Endodermal cell (in vitro differentiated cells): ENCODE data around the gene LGALS16. TPM values are rescaled to one million over a fixed set of nuclear protein-coding genes. Genes with fewer than 3 reads are reported as not detected.
"Not testable (repeated sequence)": the region's sequence is repeated elsewhere in the genome, so short reads cannot be mapped to it uniquely, and the experiment has no call there.

ENCODE experiments used
- DNase-seq: peaks from one replicate; pipeline ENCODE4 v3.0.0-alpha.2; 2017
- H3K27ac ChIP-seq: 2 replicates; pipeline ENCODE4 v1.5.1; 2013; ENCODE audit warnings: mild to moderate bottlenecking, low read depth, low read length, moderate library complexity
- H3K27me3 ChIP-seq: 2 replicates; pipeline ENCODE4 v1.6.1; 2013; ENCODE audit warnings: mild to moderate bottlenecking, low read length, moderate library complexity; ENCODE audit not compliant: insufficient read depth, control insufficient read depth, poor library complexity, severe bottlenecking
- H3K36me3 ChIP-seq: 2 replicates; pipeline ENCODE4 v1.7.0; 2013; ENCODE audit warnings: mild to moderate bottlenecking, low read length, moderate library complexity; ENCODE audit not compliant: control insufficient read depth, insufficient read depth
- H3K4me1 ChIP-seq: one replicate; pipeline ENCODE4 v1.7.0; 2013; ENCODE audit warnings: low read length; ENCODE audit not compliant: control insufficient read depth, insufficient read depth
- H3K4me3 ChIP-seq: 2 replicates; pipeline ENCODE4 v1.5.1; 2013; ENCODE audit warnings: mild to moderate bottlenecking, low read length, moderate library complexity
- H3K9ac ChIP-seq: 2 replicates; pipeline ENCODE4 v1.6.1; 2013; ENCODE audit warnings: mild to moderate bottlenecking, low read length, moderate library complexity; ENCODE audit not compliant: poor library complexity, severe bottlenecking; ENCODE audit errors: extremely low read depth
- H3K9me3 ChIP-seq: 2 replicates; pipeline ENCODE4 v1.6.1; 2013; ENCODE audit warnings: mild to moderate bottlenecking, low read length, moderate library complexity; ENCODE audit not compliant: control insufficient read depth
- H3K27ac Mint-ChIP-seq: 2 replicates; pipeline ENCODE4 v1.8.0; 2020; ENCODE audit warnings: mixed read lengths
- H3K27me3 Mint-ChIP-seq: 2 replicates; pipeline ENCODE4 v1.8.0; 2021; ENCODE audit warnings: mild to moderate bottlenecking, mixed read lengths; ENCODE audit not compliant: insufficient read depth
- H3K36me3 Mint-ChIP-seq: 2 replicates; pipeline ENCODE4 v1.8.0; 2020; ENCODE audit warnings: low read depth, mixed read lengths
- H3K4me1 Mint-ChIP-seq: 2 replicates; pipeline ENCODE4 v1.8.0; 2020; ENCODE audit warnings: mixed read lengths
- H3K4me3 Mint-ChIP-seq: 2 replicates; pipeline ENCODE4 v1.8.0; 2020; ENCODE audit warnings: mild to moderate bottlenecking, moderate library complexity, mixed read lengths
- H3K9me3 Mint-ChIP-seq: 2 replicates; pipeline ENCODE4 v1.8.0; 2020; ENCODE audit warnings: mild to moderate bottlenecking, mixed read lengths
- CTCF ChIP-seq: fragments of 200-600 bp; sonication (generic); conservative IDR thresholded peaks from 2 replicates; pipeline ENCODE4 v1.5.0; 2021; ENCODE audit warnings: antibody characterized with exemption, mild to moderate bottlenecking
- WGBS, 2 experiments: methylation state at CpG; one replicate each; pipeline versions ENCODE4 v1.1.5 to v1.1.7; 2013; ENCODE audit warnings: missing lambda C conversion rate in 2 of 2, mixed read lengths in 1 of 2; ENCODE audit not compliant: insufficient coverage in 1 of 2, insufficient read length in 1 of 2; 5-methylcytosine and 5-hydroxymethylcytosine counted together
- total RNA-seq, 2 donors: library from RNA; stranded (reverse); fragmentation: NEBNext Ultra II Directional in 1 of 2; extraction: Animal tissue kit (Norgen Biotek cat#: 25700) in 1 of 2; gene quantifications; 2 replicates in 1 of 2; 3 replicates in 1 of 2; pipeline ENCODE4 v1.2.1, GENCODE V29; 2021

LGALS16 gene
- total RNA-seq, 2 donors from 2014 or later, result not detected

GRCh38 chr19:39684267-39684666 lies 28.6 kb downstream of the LGALS16 start:
- no peaks in the 10 kb centered on the region for H3K36me3 Mint-ChIP-seq
- H3K27ac ChIP-seq, result no peak overlapping the region
- no peak overlapping the region for H3K4me3 ChIP-seq
- no peak for TF ChIP-seq CTCF
- H3K36me3 ChIP-seq, result no peaks in the 10 kb centered on the region
- no peak overlapping the region for H3K9ac ChIP-seq
- no peaks in the 10 kb centered on the region for H3K4me1 Mint-ChIP-seq
- no peak overlapping the region for H3K27ac Mint-ChIP-seq
- H3K9me3 ChIP-seq, result no peaks in the 10 kb centered on the region
- no peaks in the 10 kb centered on the region for H3K27me3 ChIP-seq
- H3K27me3 Mint-ChIP-seq, result no peaks in the 10 kb centered on the region
- 79 to 82% methylated on average over 5 of the region's 5 CpGs for WGBS, 2 experiments
- no peak for DNase-seq
- H3K4me1 ChIP-seq, result no peaks in the 10 kb centered on the region
- H3K9me3 Mint-ChIP-seq, result no peaks in the 10 kb centered on the region
- no peak overlapping the region for H3K4me3 Mint-ChIP-seq

DNA sequence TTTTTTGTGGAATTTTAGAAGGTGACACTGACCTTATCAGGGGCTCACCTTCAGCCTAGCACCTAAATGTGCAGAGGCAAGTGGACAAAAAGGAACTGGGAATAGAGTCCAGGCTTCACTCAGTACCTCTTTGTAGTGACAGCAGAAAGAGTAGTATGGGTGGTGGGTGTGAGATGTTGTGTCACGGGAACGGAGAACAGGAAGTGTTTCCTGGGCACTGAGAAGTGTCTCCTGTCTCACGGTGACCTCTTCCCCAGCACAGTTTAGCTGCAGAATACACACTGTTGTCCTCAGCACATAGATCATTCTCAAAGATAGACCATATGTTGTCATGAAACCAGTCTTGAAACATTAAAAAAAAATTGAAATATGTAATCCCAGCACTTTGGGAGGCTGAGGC lies 31.0 kb downstream of the LGALS16 start:
- Mint-ChIP-seq H3K9me3 (no peaks in the 10 kb centered on the region), H3K27me3 (peaks cover 2% of the 10 kb centered on the region), H3K36me3 (no peaks in the 10 kb centered on the region), H3K4me1 (peaks cover 3% of the 10 kb centered on the region), H3K27ac (no peak overlapping the region), H3K4me3 (no peak overlapping the region)
- H3K9me3 ChIP-seq, result no peaks in the 10 kb centered on the region
- no peak for DNase-seq
- no peak overlapping the region for H3K4me3 ChIP-seq
- no peak overlapping the region for H3K9ac ChIP-seq
- no peak overlapping the region for H3K27ac ChIP-seq
- 80 to 93% methylated on average over 2 to 3 of the region's 3 CpGs for WGBS, 2 experiments
- H3K4me1 ChIP-seq, result no peaks in the 10 kb centered on the region
- no peak for TF ChIP-seq CTCF
- peaks cover 13% of the 10 kb centered on the region for H3K27me3 ChIP-seq
- H3K36me3 ChIP-seq, result no peaks in the 10 kb centered on the region

DNA sequence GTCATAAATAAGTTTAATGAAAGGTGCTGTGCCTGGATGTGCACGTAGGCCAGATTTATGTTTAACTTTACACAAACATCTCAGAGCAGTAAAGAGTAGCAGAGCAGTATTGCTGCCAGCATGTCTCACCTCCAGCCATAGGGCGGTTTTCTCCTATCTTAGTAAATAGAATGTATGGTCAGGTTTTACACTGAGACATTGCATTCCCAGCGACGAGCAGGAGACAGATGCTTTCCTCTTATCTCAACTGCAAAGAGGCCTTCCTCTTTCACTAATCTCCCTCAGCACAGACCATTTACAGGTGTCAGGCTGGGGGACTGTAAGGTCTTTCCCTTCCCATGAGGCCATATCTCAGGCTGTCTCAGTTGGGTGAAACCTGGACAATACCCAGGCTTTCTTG lies 32.9 kb downstream of the LGALS16 start:
- not testable (repeated sequence) for H3K9me3 ChIP-seq, H3K9ac ChIP-seq, H3K36me3 Mint-ChIP-seq, DNase-seq, H3K27me3 Mint-ChIP-seq, H3K9me3 Mint-ChIP-seq, H3K4me3 ChIP-seq, H3K4me1 Mint-ChIP-seq, H3K27ac ChIP-seq, H3K4me1 ChIP-seq, H3K4me3 Mint-ChIP-seq, H3K27ac Mint-ChIP-seq, H3K36me3 ChIP-seq
- peaks cover 17% of the 10 kb centered on the region for H3K27me3 ChIP-seq
- 80 to 88% methylated on average over 3 to 4 of the region's 4 CpGs for WGBS, 2 experiments

DNA sequence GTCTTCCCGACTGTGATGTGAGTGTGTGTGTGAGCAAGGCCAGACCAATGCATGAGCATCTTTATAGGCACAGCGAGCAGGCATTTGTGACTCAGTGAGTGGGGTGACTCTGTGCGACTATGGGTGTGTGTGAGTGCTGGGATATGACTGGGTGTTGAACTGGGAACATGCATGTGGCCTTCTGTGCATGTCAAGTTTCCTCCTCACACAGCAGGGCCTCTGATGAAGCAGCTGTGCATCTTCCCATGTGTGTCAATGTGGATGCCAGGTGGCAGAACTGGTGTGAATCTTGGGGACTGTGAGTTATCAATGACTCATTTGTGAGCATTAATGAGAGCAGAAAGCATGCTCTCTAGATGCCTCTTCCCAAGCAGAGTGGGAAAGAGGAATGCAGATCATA lies 36.5 kb downstream of the LGALS16 start:
- Histone ChIP-seq H3K27me3 (peaks cover 17% of the 10 kb centered on the region), H3K4me3 (no peak overlapping the region), H3K27ac (no peak overlapping the region), H3K9me3 (no peaks in the 10 kb centered on the region), H3K36me3 (no peaks in the 10 kb centered on the region), H3K4me1 (no peaks in the 10 kb centered on the region), H3K9ac (no peak overlapping the region)
- WGBS, 2 experiments, result 92% methylated on average over 3 of the region's 3 CpGs
- no peak for DNase-seq
- Mint-ChIP-seq H3K9me3 (no peaks in the 10 kb centered on the region), H3K27me3 (peaks cover 3% of the 10 kb centered on the region), H3K27ac (no peak overlapping the region), H3K4me3 (no peak overlapping the region), H3K36me3 (no peaks in the 10 kb centered on the region), H3K4me1 (peaks cover 3% of the 10 kb centered on the region)
- TF ChIP-seq CTCF, result no peak
